C4-2B (cell line): ENCODE results near the gene LGALS7B.

Experiments
- H3K27ac ChIP-seq: fragments of 450-650 bp; 2 replicates; pipeline ENCODE4 v1.5.1; 2017
- ZFX ChIP-seq: fragments of 450-650 bp; IDR thresholded peaks from 2 replicates; pipeline ENCODE4 v1.6.1; 2017
- TF ChIP-seq, protein P1 (sequence below): fragments of 450-650 bp; conservative IDR thresholded peaks from 2 replicates; pipeline ENCODE4 v1.5.1; 2017; ENCODE audit warnings: mild to moderate bottlenecking

Gene LGALS7B

GRCh38 chr19:38788478-38789243 lies at the start of gene LGALS7B:
Gene LGALS7B, plus strand, starts transcription at chr19:38789200. Its CDS starts 27 bp downstream, at chr19:38789227.
- H3K27ac ChIP-seq = no peak within 1 kb of the TSS
- TF ChIP-seq ZFX = no peak
- TF ChIP-seq, protein P1, sequence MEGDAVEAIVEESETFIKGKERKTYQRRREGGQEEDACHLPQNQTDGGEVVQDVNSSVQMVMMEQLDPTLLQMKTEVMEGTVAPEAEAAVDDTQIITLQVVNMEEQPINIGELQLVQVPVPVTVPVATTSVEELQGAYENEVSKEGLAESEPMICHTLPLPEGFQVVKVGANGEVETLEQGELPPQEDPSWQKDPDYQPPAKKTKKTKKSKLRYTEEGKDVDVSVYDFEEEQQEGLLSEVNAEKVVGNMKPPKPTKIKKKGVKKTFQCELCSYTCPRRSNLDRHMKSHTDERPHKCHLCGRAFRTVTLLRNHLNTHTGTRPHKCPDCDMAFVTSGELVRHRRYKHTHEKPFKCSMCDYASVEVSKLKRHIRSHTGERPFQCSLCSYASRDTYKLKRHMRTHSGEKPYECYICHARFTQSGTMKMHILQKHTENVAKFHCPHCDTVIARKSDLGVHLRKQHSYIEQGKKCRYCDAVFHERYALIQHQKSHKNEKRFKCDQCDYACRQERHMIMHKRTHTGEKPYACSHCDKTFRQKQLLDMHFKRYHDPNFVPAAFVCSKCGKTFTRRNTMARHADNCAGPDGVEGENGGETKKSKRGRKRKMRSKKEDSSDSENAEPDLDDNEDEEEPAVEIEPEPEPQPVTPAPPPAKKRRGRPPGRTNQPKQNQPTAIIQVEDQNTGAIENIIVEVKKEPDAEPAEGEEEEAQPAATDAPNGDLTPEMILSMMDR = no peak

GRCh38 chr19:38739440-38740256 lies 49.4 kb upstream of the LGALS7B start:
- TF ChIP-seq, protein P1 = no peak
- no peak for TF ChIP-seq ZFX
- H3K27ac ChIP-seq = no peak overlapping the region

DNA sequence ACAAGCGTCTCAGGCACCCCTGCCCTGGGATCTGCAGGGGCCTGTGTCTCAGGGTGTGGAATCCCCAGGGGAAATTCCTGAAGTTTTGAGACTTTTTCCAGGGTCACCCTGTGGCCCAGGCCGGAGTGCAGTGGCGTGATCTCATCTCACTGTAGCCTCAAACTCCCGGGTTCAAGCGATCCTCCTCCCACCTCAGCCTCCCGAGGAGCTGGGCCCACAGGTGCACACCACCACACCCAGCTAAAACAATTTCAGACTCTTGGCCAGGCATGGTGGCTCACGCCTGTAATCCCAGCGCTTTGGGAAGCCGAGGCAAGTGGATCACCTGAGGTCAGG lies 48.8 kb upstream of the LGALS7B start:
- TF ChIP-seq, protein P1 = no peak
- TF ChIP-seq ZFX = no peak
- H3K27ac ChIP-seq = no peak overlapping the region

DNA sequence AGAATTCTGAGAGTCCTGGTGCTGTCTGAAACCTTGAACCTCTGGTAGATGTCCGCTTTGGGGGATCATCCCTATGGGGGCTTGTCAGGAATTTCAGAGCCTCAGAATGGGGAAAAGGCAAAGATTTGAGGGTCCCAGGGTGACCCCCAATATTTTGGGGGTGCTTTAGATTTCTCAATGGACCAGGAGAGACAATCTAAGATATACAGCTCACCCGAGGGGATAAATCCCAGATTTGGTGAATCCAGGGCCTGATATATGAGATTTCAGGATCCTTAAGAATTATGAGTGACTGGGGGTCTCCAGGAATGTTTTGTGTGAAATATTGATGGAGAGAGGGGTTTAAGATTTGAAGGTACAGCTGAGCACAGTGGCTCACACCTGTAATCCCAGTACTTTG lies 48.1 kb upstream of the LGALS7B start:
- H3K27ac ChIP-seq = no peak overlapping the region
- no peak for TF ChIP-seq ZFX

GRCh38 chr19:38741670-38742069 lies 47.3 kb upstream of the LGALS7B start:
- TF ChIP-seq, protein P1 = no peak
- TF ChIP-seq ZFX = no peak
- no peak overlapping the region for H3K27ac ChIP-seq

DNA sequence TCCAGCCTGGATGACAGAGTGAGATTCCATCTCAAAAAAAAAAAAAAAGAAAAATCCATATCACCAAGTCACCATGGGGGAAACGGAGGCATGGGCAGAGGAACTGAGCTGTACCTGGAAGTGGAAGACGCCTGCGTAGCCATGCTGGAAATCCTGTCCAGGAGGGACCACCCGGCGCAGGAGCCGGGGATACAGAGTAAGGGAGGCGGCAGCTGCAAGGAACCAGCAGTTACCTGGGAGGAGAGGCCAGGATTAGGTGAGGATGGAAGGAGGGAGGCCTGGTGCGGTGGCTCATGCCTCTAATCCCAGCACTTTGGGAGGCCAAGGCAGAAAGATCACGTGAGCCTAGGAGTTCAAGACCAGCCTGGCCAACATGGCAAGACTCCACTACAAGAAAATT lies 46.7 kb upstream of the LGALS7B start:
- TF ChIP-seq, protein P1 = no peak
- no peak for TF ChIP-seq ZFX
- no peak overlapping the region for H3K27ac ChIP-seq

GRCh38 chr19:38742906-38743305 lies 46.1 kb upstream of the LGALS7B start:
- no peak for TF ChIP-seq ZFX
- TF ChIP-seq, protein P1 = no peak
- no peak overlapping the region for H3K27ac ChIP-seq
